GM18873 (cell line): ENCODE results near the gene TOB2.
"Not testable (repeated sequence)": the region's sequence is repeated elsewhere in the genome, so short reads cannot be mapped to it uniquely, and the experiment has no call there.

Source experiments
- ATAC-seq: cut with Tn5 transposase; IDR thresholded peaks from one replicate; pipeline ENCODE4 v1.9.1; 2021; ENCODE audit warnings: mild to moderate bottlenecking, moderate library complexity, moderate number of reproducible peaks; ENCODE audit not compliant: unreplicated experiment, low FRiP score

TOB2 gene

GRCh38 chr22:41431656-41432055 is 14.9 kb downstream of the TOB2 start:
- no peak for ATAC-seq

GRCh38 chr22:41429951-41430332 is 16.7 kb downstream of the TOB2 start:
- ATAC-seq: no peak

- ATAC-seq: no peak
Observed at GRCh38 chr22:41429232-41429950, 17.2 kb downstream of the TOB2 start.

- ATAC-seq: no peak
Observed at GRCh38 chr22:41425660-41426365, 20.8 kb downstream of the TOB2 start.

- no peak for ATAC-seq
Observed at GRCh38 chr22:41418717-41419116, 27.9 kb downstream of the TOB2 start.

GRCh38 chr22:41417622-41418390 is 28.8 kb downstream of the TOB2 start:
- ATAC-seq: no peak

GRCh38 chr22:41415554-41415953 is 31.0 kb downstream of the TOB2 start:
- ATAC-seq: no peak

- ATAC-seq: no peak
Observed at GRCh38 chr22:41411021-41411851, 35.4 kb downstream of the TOB2 start.

- no peak for ATAC-seq
Observed at GRCh38 chr22:41410311-41410751, 36.3 kb downstream of the TOB2 start.

GRCh38 chr22:41408665-41409064 is 37.9 kb downstream of the TOB2 start:
- no peak for ATAC-seq

- ATAC-seq: no peak
Observed at GRCh38 chr22:41407433-41407832, 39.2 kb downstream of the TOB2 start.

GRCh38 chr22:41406410-41406809 is 40.2 kb downstream of the TOB2 start:
- ATAC-seq: no peak

GRCh38 chr22:41405588-41405987 is 41.0 kb downstream of the TOB2 start:
- ATAC-seq: no peak

- ATAC-seq: peak; percentile 72
Observed at GRCh38 chr22:41403532-41404318, 42.9 kb downstream of the TOB2 start.

- not testable (repeated sequence) for ATAC-seq
Observed at GRCh38 chr22:41402851-41403250, 43.8 kb downstream of the TOB2 start.

- ATAC-seq: no peak
Observed at GRCh38 chr22:41401781-41402648, 44.6 kb downstream of the TOB2 start.

- no peak for ATAC-seq
Observed at GRCh38 chr22:41398921-41399320, 47.7 kb downstream of the TOB2 start.

- no peak for ATAC-seq
Observed at GRCh38 chr22:41397143-41397811, 49.3 kb downstream of the TOB2 start.
